ENCODE data around the gene ZNF74. TPM values are rescaled to one million over a fixed set of nuclear protein-coding genes. Genes with fewer than 3 reads are reported as not detected.

Gene ZNF74
- total RNA-seq, 1 experiment from 2014 or later = 15.6 TPM

DNA sequence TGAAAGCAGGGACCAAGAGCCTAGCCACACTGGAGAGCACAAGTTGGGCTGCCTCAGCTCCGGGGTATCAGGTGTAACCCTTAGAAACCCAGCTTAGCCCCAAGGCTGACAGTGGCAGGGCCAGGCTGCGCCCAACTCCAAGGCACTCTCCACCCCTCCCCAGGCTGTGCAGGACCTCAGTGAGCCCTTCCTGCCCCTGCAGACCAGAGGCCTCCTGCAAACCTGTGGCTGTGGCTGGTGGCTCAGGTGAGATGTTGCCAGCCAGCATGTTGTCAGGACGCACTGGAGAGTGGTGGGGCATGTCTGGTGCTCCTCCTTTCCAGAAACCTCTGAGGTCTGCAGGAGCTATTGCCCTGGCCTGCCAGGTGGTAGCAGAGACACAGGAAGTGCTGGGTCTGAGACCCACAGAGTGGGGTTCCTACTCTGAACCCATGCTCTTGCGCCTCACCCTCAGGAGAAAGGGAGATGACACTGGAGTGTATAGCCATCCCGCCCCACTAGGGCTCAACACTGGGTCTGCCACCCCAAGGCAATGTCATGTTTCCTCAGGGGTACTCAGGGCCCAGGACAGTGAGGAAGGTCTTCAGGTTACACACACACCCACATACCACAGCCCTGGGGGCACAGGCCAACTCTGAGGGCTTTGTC lies 46.1 kb downstream of the ZNF74 start:
- no peak for DNase-seq
- Mint-ChIP-seq H3K27ac (ENCODE audit: unreplicated experiment) (no peak overlapping the region), H3K27me3 (ENCODE audit: insufficient read depth, unreplicated experiment) (peaks cover 7% of the 10 kb centered on the region), H3K9me3 (ENCODE audit: unreplicated experiment) (no peaks in the 10 kb centered on the region), H3K36me3 (ENCODE audit: insufficient read depth, unreplicated experiment) (peaks cover 10% of the 10 kb centered on the region), H3K4me3 (ENCODE audit: unreplicated experiment) (no peak overlapping the region), H3K4me1 (ENCODE audit: low read depth, unreplicated experiment) (peaks cover 6% of the 10 kb centered on the region)
- ChIA-PET POLR2A (no interaction called here), CTCF (interaction anchor here (1.0 kb wide), 1 partner anchor 22 kb away, joined by 6 read pairs; no protein-coding TSS in a partner anchor)
- TF ChIP-seq, protein P1, sequence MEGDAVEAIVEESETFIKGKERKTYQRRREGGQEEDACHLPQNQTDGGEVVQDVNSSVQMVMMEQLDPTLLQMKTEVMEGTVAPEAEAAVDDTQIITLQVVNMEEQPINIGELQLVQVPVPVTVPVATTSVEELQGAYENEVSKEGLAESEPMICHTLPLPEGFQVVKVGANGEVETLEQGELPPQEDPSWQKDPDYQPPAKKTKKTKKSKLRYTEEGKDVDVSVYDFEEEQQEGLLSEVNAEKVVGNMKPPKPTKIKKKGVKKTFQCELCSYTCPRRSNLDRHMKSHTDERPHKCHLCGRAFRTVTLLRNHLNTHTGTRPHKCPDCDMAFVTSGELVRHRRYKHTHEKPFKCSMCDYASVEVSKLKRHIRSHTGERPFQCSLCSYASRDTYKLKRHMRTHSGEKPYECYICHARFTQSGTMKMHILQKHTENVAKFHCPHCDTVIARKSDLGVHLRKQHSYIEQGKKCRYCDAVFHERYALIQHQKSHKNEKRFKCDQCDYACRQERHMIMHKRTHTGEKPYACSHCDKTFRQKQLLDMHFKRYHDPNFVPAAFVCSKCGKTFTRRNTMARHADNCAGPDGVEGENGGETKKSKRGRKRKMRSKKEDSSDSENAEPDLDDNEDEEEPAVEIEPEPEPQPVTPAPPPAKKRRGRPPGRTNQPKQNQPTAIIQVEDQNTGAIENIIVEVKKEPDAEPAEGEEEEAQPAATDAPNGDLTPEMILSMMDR (IDR thresholded peaks at IDR 0.05; ENCODE audit: insufficient read depth in 1 of 2, low read depth in 1 of 2, low read length in 1 of 2, severe bottlenecking in 1 of 2, unreplicated experiment in 1 of 2) = no peak
- Histone ChIP-seq H3K27me3 (replicated peaks; ENCODE audit: control insufficient read depth, insufficient read depth, low read length) (no peaks in the 10 kb centered on the region), H3K4me1 (peaks cover 6% of the 10 kb centered on the region; the same call in 1 of the 2 replicates), H3K4me3 (ENCODE audit: low read depth, low read length) (no peak overlapping the region), H3K9me3 (no peaks in the 10 kb centered on the region), H3K36me3 (ENCODE audit: control insufficient read depth, insufficient read depth, low read length) (peaks cover 2% of the 10 kb centered on the region; the same call in 1 of the 2 replicates)
- intact Hi-C loops (cut with micrococcal nuclease; ENCODE audit: unreplicated experiment) = no loop called here
- no TSS peak for BruUV-seq (replicated peaks)

DNA sequence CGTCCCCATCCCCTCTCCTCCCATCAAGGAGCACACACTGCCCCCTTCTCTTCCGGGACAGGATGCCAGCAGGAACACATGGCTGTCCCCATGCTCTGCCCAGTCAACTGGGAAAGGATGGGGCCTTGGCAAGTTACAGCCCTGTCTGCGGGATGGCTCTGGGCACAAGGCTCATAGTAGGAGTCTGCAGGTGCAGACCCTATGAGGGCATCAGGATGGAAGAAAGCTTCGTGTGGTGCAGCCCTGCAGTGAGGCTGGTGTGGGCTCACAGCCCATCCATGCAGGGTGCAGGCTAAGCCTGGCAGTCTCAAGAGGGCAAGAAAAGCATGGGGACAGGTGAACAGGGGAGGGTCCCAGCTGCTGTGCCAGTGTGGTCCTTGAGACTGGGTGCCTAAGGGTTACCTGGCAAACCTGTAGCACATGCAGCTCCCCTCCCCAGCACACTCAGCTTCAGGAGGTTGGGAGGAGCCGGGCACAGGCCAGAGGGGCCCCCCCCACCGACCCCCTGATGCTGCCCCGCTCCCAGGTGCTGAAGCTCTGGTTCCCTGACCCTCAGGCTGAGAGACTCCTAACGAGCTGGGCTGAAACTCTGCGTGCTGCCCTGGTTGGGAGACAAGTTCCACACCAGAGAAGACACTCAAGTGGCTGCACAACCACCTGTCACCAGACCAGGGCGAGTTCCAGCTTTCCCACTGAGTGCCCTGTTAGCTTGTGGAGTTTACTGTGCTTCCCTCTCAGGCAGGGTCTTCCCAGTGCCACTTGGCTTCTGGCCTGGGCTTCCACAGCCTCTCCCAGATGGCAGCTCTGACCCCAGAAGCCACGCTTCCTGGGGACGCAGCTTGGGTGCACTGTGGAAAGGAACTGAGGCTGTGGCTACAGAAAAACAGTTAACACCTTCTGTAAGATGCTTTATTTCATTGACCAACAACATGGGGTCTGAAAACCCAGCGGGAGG lies 47.0 kb downstream of the ZNF74 start:
- POLR2A ChIA-PET = no interaction called here

More for the DNA sequence above, 47.0 kb downstream of the ZNF74 start:
- Mint-ChIP-seq H3K27ac (ENCODE audit: unreplicated experiment) (no peak overlapping the region), H3K4me3 (ENCODE audit: unreplicated experiment) (no peak overlapping the region), H3K36me3 (ENCODE audit: insufficient read depth, unreplicated experiment) (peaks cover 10% of the 10 kb centered on the region), H3K4me1 (ENCODE audit: low read depth, unreplicated experiment) (peaks cover 6% of the 10 kb centered on the region), H3K9me3 (ENCODE audit: unreplicated experiment) (no peaks in the 10 kb centered on the region), H3K27me3 (ENCODE audit: insufficient read depth, unreplicated experiment) (peaks cover 4% of the 10 kb centered on the region)
- no TSS peak for BruUV-seq (replicated peaks)
- Histone ChIP-seq H3K27me3 (replicated peaks; ENCODE audit: control insufficient read depth, insufficient read depth, low read length) (no peaks in the 10 kb centered on the region), H3K4me3 (ENCODE audit: low read depth, low read length) (no peak overlapping the region), H3K9me3 (no peaks in the 10 kb centered on the region), H3K36me3 (ENCODE audit: control insufficient read depth, insufficient read depth, low read length) (peaks cover 2% of the 10 kb centered on the region; the same call in 1 of the 2 replicates), H3K4me1 (peaks cover 6% of the 10 kb centered on the region; the same call in 1 of the 2 replicates)
- CTCF ChIA-PET = interaction anchor here (1.0 to 1.5 kb wide), 2 partner anchors 15 to 23 kb away, joined by 6 to 10 read pairs; no protein-coding TSS in a partner anchor
- no peak for DNase-seq
- TF ChIP-seq, protein P1 (IDR thresholded peaks at IDR 0.05; ENCODE audit: insufficient read depth in 1 of 2, low read depth in 1 of 2, low read length in 1 of 2, severe bottlenecking in 1 of 2, unreplicated experiment in 1 of 2) = no peak
- intact Hi-C loops (cut with micrococcal nuclease; ENCODE audit: unreplicated experiment) = no loop called here

Data from Caco-2 (cell line).